OCI-LY3 (cell line): ENCODE measurements around the gene WNT7B.

Source experiments
- EZH2phosphoT487 ChIP-seq: fragments of 200-600 bp; shearing (Covaris generic); IDR thresholded peaks from 2 replicates; pipeline ENCODE4 v1.6.1; 2018; ENCODE audit warnings: antibody characterized with exemption, mixed run types, low read depth
- TF ChIP-seq, protein P1 (sequence below): fragments of 200-600, 300-600 bp; sonication (generic); IDR thresholded peaks from 2 replicates; pipeline ENCODE4 v1.5.1; 2014; ENCODE audit warnings: antibody characterized with exemption, low read length, low read depth

DNA sequence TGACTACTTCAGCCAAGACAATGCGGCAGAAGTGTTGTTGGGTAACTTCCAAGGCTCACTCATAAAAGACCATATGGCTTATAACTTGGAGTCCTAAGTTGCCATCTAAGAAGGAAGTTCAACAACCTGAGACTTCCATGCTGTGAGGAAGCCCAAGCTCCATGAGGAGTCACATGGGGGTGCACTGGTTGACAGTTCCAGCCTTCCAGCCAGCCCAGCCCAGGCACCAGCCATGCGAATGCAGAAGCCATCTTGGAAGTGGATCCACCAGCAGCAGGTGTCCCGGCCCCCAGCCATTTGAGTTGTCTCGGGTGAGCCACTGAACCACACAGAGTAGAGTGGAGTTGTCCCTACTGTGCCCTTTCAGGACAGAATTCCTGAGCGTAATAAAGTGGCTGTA lies 32.8 kb upstream of the WNT7B start:
- TF ChIP-seq, protein P1, sequence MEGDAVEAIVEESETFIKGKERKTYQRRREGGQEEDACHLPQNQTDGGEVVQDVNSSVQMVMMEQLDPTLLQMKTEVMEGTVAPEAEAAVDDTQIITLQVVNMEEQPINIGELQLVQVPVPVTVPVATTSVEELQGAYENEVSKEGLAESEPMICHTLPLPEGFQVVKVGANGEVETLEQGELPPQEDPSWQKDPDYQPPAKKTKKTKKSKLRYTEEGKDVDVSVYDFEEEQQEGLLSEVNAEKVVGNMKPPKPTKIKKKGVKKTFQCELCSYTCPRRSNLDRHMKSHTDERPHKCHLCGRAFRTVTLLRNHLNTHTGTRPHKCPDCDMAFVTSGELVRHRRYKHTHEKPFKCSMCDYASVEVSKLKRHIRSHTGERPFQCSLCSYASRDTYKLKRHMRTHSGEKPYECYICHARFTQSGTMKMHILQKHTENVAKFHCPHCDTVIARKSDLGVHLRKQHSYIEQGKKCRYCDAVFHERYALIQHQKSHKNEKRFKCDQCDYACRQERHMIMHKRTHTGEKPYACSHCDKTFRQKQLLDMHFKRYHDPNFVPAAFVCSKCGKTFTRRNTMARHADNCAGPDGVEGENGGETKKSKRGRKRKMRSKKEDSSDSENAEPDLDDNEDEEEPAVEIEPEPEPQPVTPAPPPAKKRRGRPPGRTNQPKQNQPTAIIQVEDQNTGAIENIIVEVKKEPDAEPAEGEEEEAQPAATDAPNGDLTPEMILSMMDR, result no peak
- no peak for TF ChIP-seq EZH2phosphoT487
